HG02588 (cell line): Measurements from ENCODE around the gene ST6GALNAC3.

Experiments
- ATAC-seq: cut with Tn5 transposase; IDR thresholded peaks from one replicate; pipeline ENCODE4 v1.9.1; 2021; ENCODE audit warnings: mild to moderate bottlenecking, moderate library complexity; ENCODE audit not compliant: unreplicated experiment

ST6GALNAC3 gene

GRCh38 chr1:76669624-76670315 is 595.2 kb downstream of the ST6GALNAC3 start:
- ATAC-seq = no peak

GRCh38 chr1:76674689-76675210 is 600.2 kb downstream of the ST6GALNAC3 start:
- ATAC-seq = no peak

GRCh38 chr1:76677416-76678405 is 603.2 kb downstream of the ST6GALNAC3 start:
- ATAC-seq = peak; percentile 55

DNA sequence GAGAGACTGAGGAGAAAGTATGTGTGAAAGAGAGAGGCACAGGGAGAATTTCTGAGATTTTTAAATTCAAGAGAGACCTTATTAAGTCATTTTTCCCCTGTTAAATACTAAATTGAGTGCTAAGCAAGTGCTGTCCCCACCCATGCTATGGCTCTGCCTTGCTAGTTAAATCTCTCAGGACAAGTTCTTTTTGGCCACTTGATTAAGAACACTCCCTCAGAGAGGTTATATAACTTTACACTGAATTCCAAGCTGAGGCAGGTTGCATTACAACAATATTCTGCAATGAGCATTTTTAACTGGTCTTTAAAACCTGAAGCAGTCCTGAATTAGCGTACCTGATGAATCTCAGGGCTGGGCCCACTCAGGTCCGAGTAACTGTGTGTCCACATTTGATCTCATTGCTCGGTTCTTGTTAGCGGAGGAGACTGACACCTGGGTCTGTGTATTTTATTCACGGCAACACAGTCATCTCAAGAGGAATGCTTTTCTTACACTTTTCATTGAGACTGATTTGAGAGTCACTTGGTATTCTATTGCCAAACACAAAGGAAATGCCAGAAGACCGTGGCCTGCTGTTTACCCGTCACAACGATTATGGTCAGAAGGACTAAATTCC is 605.1 kb downstream of the ST6GALNAC3 start:
- no peak for ATAC-seq

- no peak for ATAC-seq
These were observed 606.1 kb downstream of the ST6GALNAC3 start for GRCh38 chr1:76680651-76681050.

- ATAC-seq = no peak
These were observed 607.6 kb downstream of the ST6GALNAC3 start for GRCh38 chr1:76682138-76682537.
